Kidney tubule cell (primary cell): ENCODE results near the gene BICRA.
A peak's percentile ranks its signal among the peaks of the same experiment; 100 is the strongest.
"Not testable (repeated sequence)": the region's sequence is repeated elsewhere in the genome, so short reads cannot be mapped to it uniquely, and the experiment has no call there.

ENCODE experiments used
- DNase-seq: peaks from one replicate; pipeline ENCODE4 v3.0.0-alpha.2; 2018; ENCODE audit warnings: low spot score

Gene BICRA

GRCh38 chr19:47694466-47695273, 85.7 kb downstream of the BICRA start:
- no peak for DNase-seq

GRCh38 chr19:47695533-47696262, 86.8 kb downstream of the BICRA start:
- DNase-seq, result no peak

- no peak for DNase-seq
Measured at GRCh38 chr19:47696635-47697034, 87.7 kb downstream of the BICRA start.

GRCh38 chr19:47697863-47698609, 89.1 kb downstream of the BICRA start:
- DNase-seq, result peak; percentile 84

- no peak for DNase-seq
Measured at GRCh38 chr19:47698631-47699359, 89.9 kb downstream of the BICRA start.

- DNase-seq, result peak; percentile 49
Measured at GRCh38 chr19:47699360-47699917, 90.5 kb downstream of the BICRA start.

GRCh38 chr19:47700934-47701716, 92.2 kb downstream of the BICRA start:
- DNase-seq, result no peak

- DNase-seq, result no peak
Measured at GRCh38 chr19:47701717-47702552, 93.0 kb downstream of the BICRA start.

- no peak for DNase-seq
Measured at GRCh38 chr19:47702671-47703070, 93.7 kb downstream of the BICRA start.

- no peak for DNase-seq
Measured at GRCh38 chr19:47703301-47703700, 94.4 kb downstream of the BICRA start.

GRCh38 chr19:47704024-47704423, 95.1 kb downstream of the BICRA start:
- no peak for DNase-seq

GRCh38 chr19:47704656-47705055, 95.7 kb downstream of the BICRA start:
- DNase-seq, result no peak

- DNase-seq, result peak; percentile 79
Measured at GRCh38 chr19:47707135-47707925, 98.4 kb downstream of the BICRA start.

- no peak for DNase-seq
Measured at GRCh38 chr19:47711652-47712242, 102.8 kb downstream of the BICRA start.

GRCh38 chr19:47713046-47714021, 104.4 kb downstream of the BICRA start, which contains the start of gene EHD2:
TSS of gene EHD2 (plus strand) at chr19:47713422. CDS start at chr19:47716613, 3,191 bp downstream.
- peak; percentile 72 for DNase-seq

GRCh38 chr19:47714339-47714738, 105.4 kb downstream of the BICRA start:
- no peak for DNase-seq

GRCh38 chr19:47714855-47715254, 105.9 kb downstream of the BICRA start:
- not testable (repeated sequence) for DNase-seq
